Suprapubic skin (tissue), 4 donors: ENCODE data around the gene KIAA1671. TPM values are rescaled to one million over a fixed set of nuclear protein-coding genes. Genes with fewer than 3 reads are reported as not detected.

Experiments
- DNase-seq, 2 donors: peaks; one replicate each; pipeline ENCODE4 v3.0.0-alpha.2; 2019; ENCODE audit warnings: low spot score in 2 of 2
- H3K27ac ChIP-seq: fragments of 200-600 bp; sonication (generic); one replicate; pipeline ENCODE4 v1.5.1; 2019
- H3K27me3 ChIP-seq: fragments of 200-600 bp; sonication (generic); one replicate; pipeline ENCODE4 v1.5.1; 2019
- H3K36me3 ChIP-seq: fragments of 200-600 bp; sonication (generic); one replicate; pipeline ENCODE4 v1.5.1; 2019
- H3K4me1 ChIP-seq: fragments of 200-600 bp; sonication (generic); one replicate; pipeline ENCODE4 v1.5.1; 2019
- H3K4me3 ChIP-seq: fragments of 200-600 bp; sonication (generic); one replicate; pipeline ENCODE4 v1.5.1; 2019; ENCODE audit warnings: mild to moderate bottlenecking
- H3K9me3 ChIP-seq: fragments of 200-600 bp; sonication (generic); one replicate; pipeline ENCODE4 v1.5.1; 2019
- EP300 ChIP-seq: sonication (generic); formaldehyde crosslinking; IDR thresholded peaks from one replicate; pipeline ENCODE4 v1.6.1; 2017; ENCODE audit warnings: antibody characterized with exemption
- POLR2A ChIP-seq, 2 donors: fragments of 450-650 bp; IDR thresholded peaks; one replicate each; pipeline ENCODE4 v1.6.1; 2017; ENCODE audit warnings: antibody characterized with exemption in 2 of 2, mild to moderate bottlenecking in 2 of 2, moderate library complexity in 2 of 2
- POLR2AphosphoS5 ChIP-seq, 3 donors: sonication (generic); formaldehyde crosslinking; IDR thresholded peaks; one replicate each; pipeline ENCODE4 v1.6.1; 2017; ENCODE audit warnings: antibody characterized with exemption in 3 of 3
- WGBS: methylation state at CpG from one replicate; pipeline ENCODE4 v1.1.5; 2018; 5-methylcytosine and 5-hydroxymethylcytosine counted together
- total RNA-seq, 4 donors: library from RNA; depleted of rRNA; stranded (reverse); fragments of >200 nt; gene quantifications; one replicate each; pipeline ENCODE4 v1.1.0, GENCODE V29; 2016
- TF ChIP-seq, protein P1 (sequence below), 2 donors: fragments of 200-600 bp in 1 of 2; fragments of 450-650 bp in 1 of 2; sonication (generic) in 1 of 2; IDR thresholded peaks; one replicate each; pipeline ENCODE4 v1.5.1; 2016 to 2019; ENCODE audit warnings: antibody characterized with exemption in 2 of 2, mild to moderate bottlenecking in 1 of 2, moderate library complexity in 1 of 2

Gene KIAA1671
- total RNA-seq, 4 donors from 2014 or later = 74.4 to 116 (median 97.0) TPM

DNA sequence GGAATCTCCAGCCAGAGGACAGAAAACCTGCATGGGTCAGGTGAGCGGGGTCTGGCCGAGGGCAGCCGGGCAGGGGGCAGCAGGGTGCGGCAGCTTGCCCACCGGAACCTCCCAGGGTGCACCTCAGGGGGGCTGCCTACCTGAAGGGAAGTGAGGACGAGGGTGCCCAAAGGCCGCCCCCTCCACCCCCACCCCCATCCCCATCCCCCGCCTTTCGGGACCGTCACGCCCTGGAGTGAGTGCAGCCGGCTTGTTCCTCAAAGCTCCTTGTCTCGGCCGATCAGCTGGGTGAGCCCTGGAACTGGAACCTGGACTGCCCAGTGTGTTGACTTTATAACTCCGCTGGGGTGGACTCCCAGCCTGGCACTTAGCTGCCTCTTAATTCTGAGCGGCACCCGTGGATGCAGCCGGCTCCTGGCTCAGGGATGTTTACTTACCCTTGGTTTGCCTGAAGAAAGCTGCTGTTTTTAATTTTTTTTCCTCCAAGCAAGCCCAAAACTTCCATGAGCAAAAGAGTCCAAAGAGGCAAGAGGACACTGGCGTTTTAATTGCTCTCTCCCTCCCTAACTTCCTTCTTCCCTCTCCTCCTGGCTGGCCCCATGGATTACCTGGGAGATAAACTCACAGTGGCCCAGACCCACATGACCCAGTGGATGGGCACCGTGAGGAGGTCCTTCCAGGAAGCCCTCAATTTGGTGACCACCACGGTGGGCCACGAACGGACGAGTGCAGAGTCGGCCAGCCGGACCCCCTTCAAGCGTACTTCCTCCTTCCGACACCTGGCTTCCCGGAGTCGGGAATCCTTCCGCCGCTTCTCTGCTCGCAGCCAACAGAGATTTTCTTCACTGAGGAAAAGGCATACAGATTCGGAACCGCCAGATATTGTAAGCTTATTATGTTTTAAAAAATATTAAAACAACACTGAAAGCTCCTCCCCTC lies 159.3 kb downstream of the KIAA1671 start:
- H3K36me3 ChIP-seq = peaks cover 6% of the 10 kb centered on the region
- H3K4me3 ChIP-seq = peak overlapping the region; percentile 63
- peak overlapping the region; percentile 82 for H3K27ac ChIP-seq
- TF ChIP-seq EP300 = no peak
- TF ChIP-seq, protein P1, sequence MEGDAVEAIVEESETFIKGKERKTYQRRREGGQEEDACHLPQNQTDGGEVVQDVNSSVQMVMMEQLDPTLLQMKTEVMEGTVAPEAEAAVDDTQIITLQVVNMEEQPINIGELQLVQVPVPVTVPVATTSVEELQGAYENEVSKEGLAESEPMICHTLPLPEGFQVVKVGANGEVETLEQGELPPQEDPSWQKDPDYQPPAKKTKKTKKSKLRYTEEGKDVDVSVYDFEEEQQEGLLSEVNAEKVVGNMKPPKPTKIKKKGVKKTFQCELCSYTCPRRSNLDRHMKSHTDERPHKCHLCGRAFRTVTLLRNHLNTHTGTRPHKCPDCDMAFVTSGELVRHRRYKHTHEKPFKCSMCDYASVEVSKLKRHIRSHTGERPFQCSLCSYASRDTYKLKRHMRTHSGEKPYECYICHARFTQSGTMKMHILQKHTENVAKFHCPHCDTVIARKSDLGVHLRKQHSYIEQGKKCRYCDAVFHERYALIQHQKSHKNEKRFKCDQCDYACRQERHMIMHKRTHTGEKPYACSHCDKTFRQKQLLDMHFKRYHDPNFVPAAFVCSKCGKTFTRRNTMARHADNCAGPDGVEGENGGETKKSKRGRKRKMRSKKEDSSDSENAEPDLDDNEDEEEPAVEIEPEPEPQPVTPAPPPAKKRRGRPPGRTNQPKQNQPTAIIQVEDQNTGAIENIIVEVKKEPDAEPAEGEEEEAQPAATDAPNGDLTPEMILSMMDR (IDR thresholded peaks at IDR 0.05) = no peak
- TF ChIP-seq POLR2A (IDR thresholded peaks at IDR 0.05) = no peak
- TF ChIP-seq POLR2AphosphoS5 (IDR thresholded peaks at IDR 0.05) = no peak
- peaks cover 3% of the 10 kb centered on the region for H3K9me3 ChIP-seq
- H3K4me1 ChIP-seq = peaks cover 50% of the 10 kb centered on the region
- 13% methylated on average over 27 of the region's 35 CpGs for WGBS
- peak in 1 of 2 donors; percentile 79 for DNase-seq
- no peaks in the 10 kb centered on the region for H3K27me3 ChIP-seq

DNA sequence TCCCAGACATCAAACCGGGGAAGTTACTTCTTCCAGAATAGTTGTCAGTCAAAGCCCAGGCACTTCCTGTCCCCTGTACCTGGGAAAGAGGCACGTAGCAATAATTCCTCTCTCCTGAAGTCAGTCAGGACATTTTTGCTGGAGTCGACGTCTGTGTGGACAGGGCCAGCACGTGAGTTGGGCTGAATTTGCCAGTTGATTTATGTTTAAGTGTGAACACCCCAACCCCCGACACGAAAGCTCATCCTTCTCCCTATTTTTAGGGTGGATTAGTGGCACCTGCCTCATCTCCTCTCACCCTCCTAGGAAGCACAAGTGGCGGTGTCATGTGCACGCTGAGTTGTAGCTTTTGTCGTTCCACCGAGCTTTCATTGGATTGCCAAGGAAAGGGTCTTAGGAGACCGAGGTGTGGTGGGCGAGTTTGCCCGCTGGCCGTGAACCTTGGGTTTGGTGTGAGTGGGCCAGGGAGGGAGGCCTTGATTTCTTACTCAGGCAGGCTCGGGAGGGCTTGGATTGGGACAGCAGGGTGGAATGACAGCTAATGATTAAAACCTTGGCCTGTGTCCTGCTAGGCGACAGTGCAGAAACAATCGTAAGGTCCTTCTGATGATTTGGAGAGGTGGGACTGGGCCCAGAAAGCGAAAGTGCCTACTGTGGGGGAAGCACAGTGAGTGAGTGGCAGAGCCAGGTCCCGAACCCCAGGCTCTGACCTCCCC lies 160.2 kb downstream of the KIAA1671 start:
- Histone ChIP-seq H3K27ac (peak overlapping the region; percentile 82), H3K4me1 (peaks cover 50% of the 10 kb centered on the region), H3K27me3 (no peaks in the 10 kb centered on the region), H3K36me3 (peaks cover 6% of the 10 kb centered on the region), H3K4me3 (peak overlapping the region; percentile 63), H3K9me3 (peaks cover 3% of the 10 kb centered on the region)
- 60% methylated on average over 19 of the region's 20 CpGs for WGBS
- TF ChIP-seq POLR2A (IDR thresholded peaks at IDR 0.05) = no peak
- TF ChIP-seq, protein P1 (IDR thresholded peaks at IDR 0.05) = no peak
- no peak for TF ChIP-seq POLR2AphosphoS5 (IDR thresholded peaks at IDR 0.05)
- no peak for TF ChIP-seq EP300
- peak in 1 of 2 donors; percentile 65 for DNase-seq

DNA sequence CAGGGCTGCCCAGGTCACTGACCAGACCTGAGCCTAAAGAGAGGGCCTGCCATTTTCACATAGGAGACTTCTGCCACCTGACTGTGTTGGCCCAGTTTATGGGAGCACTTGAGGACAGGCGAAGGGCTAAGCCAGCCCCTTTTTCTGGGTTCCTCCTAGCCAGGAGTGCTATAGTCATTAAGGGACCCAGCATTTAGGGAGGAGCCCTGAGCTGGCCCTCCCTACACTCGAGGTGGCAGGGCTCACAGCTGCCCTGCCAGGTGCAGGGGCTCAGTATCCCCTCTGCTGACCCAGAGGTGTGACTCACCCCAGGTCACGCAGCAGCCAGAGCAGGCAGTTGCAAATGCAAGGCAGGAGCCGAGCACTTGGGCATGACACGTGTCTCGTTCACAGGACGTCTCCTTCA lies 160.8 kb downstream of the KIAA1671 start:
- Histone ChIP-seq H3K4me1 (peaks cover 50% of the 10 kb centered on the region), H3K36me3 (peaks cover 6% of the 10 kb centered on the region), H3K9me3 (peaks cover 3% of the 10 kb centered on the region), H3K27ac (peak overlapping the region; percentile 82), H3K4me3 (peak overlapping the region; percentile 63), H3K27me3 (no peaks in the 10 kb centered on the region)
- DNase-seq = no peak
- WGBS = 46% methylated on average over 7 of the region's 7 CpGs
- TF ChIP-seq POLR2AphosphoS5 (IDR thresholded peaks at IDR 0.05) (no peak), POLR2A (IDR thresholded peaks at IDR 0.05) (no peak), EP300 (no peak)
- TF ChIP-seq, protein P1 (IDR thresholded peaks at IDR 0.05) = no peak

DNA sequence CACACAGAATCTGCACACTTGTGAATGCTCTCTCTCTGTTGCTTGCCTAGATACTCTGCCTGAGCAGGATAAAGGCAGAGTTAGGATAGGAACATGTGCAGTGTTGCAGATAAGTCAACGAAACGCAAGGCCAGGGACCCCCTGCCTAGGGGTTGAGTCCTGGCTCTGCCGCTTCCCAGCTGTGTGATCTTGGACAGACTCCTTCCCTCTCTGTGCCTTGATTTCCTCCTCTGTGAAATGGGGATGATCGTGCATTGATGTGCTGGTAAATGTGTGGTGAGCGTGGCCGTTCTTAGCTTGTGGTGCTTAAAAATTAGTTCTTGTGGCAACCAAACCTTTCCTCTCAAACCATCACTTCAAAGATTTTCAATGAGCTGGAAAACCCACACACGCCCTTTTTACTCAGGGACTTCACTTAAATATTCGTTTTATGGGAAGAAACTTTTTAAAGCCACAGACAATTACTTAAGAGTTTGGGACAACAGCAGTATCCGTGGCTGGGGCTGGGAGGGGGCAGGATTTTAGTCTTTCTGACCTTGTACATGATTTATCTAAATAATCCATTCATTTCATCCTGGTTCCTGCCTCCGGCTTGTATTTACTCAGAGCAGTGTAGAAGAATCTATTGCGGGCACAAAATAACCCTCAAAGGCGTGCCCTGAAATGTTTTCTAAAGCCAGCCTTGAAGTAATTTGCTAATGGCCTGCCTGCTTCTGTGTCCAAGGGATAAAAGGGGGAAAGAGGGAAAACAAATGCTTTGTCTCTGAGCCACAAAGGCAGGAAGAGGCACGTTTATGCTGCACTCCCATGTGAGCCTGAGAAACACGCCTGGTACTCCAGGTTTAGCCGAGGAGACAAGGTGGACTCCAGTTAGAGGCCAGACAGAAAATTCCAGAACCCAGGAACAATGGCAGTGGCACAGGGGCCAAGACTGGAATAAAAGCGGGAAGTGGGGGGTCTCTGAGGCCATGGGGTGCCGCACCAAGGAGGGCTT lies 162.2 kb downstream of the KIAA1671 start:
- Histone ChIP-seq H3K4me3 (peak overlapping the region; percentile 63), H3K27me3 (no peaks in the 10 kb centered on the region), H3K36me3 (no peaks in the 10 kb centered on the region), H3K27ac (peak overlapping the region; percentile 82), H3K9me3 (no peaks in the 10 kb centered on the region), H3K4me1 (peaks cover 52% of the 10 kb centered on the region)
- DNase-seq = no peak
- TF ChIP-seq POLR2A (IDR thresholded peaks at IDR 0.05) (no peak), POLR2AphosphoS5 (IDR thresholded peaks at IDR 0.05) (no peak), EP300 (no peak)
- TF ChIP-seq, protein P1 (IDR thresholded peaks at IDR 0.05) = no peak
- 54% methylated on average over 17 of the region's 17 CpGs for WGBS
